Neural cell (in vitro differentiated cells): ENCODE data around the gene CPSF2. TPM values are rescaled to one million over a fixed set of nuclear protein-coding genes. Genes with fewer than 3 reads are reported as not detected.

Experiments used
- H2AFZ ChIP-seq: fragments of 200-600, 300-800 bp; sonication (generic), shearing (Covaris generic); 2 replicates; pipeline ENCODE4 v1.6.0; 2014; ENCODE audit warnings: low read depth, mild to moderate bottlenecking, antibody characterized with exemption, low read length, moderate library complexity
- H3F3A ChIP-seq: fragments of 200-600 bp; shearing (Covaris generic); 2 replicates; pipeline ENCODE4 v1.6.1; 2016; ENCODE audit warnings: mild to moderate bottlenecking, moderate library complexity, mixed read lengths, antibody characterized with exemption, low read length; ENCODE audit not compliant: insufficient read depth, poor library complexity, severe bottlenecking
- H3K27ac ChIP-seq: fragments of 200-600, 300-800 bp; sonication (generic), shearing (Covaris generic); 2 replicates; pipeline ENCODE4 v1.5.1; 2014; ENCODE audit warnings: mild to moderate bottlenecking, low read length, moderate library complexity
- H3K27me3 ChIP-seq: fragments of 300-800, 200-600 bp; sonication (generic), shearing (Covaris generic); 2 replicates; pipeline ENCODE4 v1.6.0; 2014; ENCODE audit warnings: mild to moderate bottlenecking, low read depth, low read length, moderate library complexity; ENCODE audit not compliant: insufficient read depth
- H3K36me3 ChIP-seq: fragments of 300-800, 200-600 bp; sonication (generic), shearing (Covaris generic); 2 replicates; pipeline ENCODE4 v1.5.1; 2014; ENCODE audit warnings: mild to moderate bottlenecking, antibody characterized with exemption, low read length, moderate library complexity; ENCODE audit not compliant: insufficient read depth
- H3K4me2 ChIP-seq: fragments of 300-800, 200-600 bp; sonication (generic), shearing (Covaris generic); 2 replicates; pipeline ENCODE4 v1.6.0; 2014; ENCODE audit warnings: mild to moderate bottlenecking, low read length
- H3K4me3 ChIP-seq: fragments of 300-800, 200-600 bp; sonication (generic), shearing (Covaris generic); 2 replicates; pipeline ENCODE4 v1.5.1; 2014; ENCODE audit warnings: mild to moderate bottlenecking, low read length, moderate library complexity
- H3K79me2 ChIP-seq: fragments of 200-600 bp; shearing (Covaris generic); replicated peaks from 2 replicates; pipeline ENCODE4 v1.6.0; 2014; ENCODE audit warnings: mild to moderate bottlenecking, low read length, moderate library complexity; ENCODE audit not compliant: insufficient read depth
- H3K9ac ChIP-seq: fragments of 300-800, 200-600 bp; sonication (generic), shearing (Covaris generic); 2 replicates; pipeline ENCODE4 v1.6.1; 2016; ENCODE audit warnings: mild to moderate bottlenecking, low read length, mixed read lengths
- H3K9me2 ChIP-seq: fragments of 200-600 bp; shearing (Covaris generic); 2 replicates; pipeline ENCODE4 v1.6.1; 2016; ENCODE audit warnings: mild to moderate bottlenecking, low read length, mixed read lengths; ENCODE audit not compliant: insufficient read depth
- H3K9me3 ChIP-seq: fragments of 200-600, 300-800 bp; sonication (generic), shearing (Covaris generic); 2 replicates; pipeline ENCODE4 v1.6.1; 2016; ENCODE audit warnings: mild to moderate bottlenecking, mixed run types, low read length, moderate library complexity, mixed read lengths
- H4K20me1 ChIP-seq: fragments of 200-600 bp; shearing (Covaris generic); 2 replicates; pipeline ENCODE4 v1.6.1; 2016; ENCODE audit warnings: mild to moderate bottlenecking, mixed run types; ENCODE audit not compliant: insufficient read depth
- CTCF ChIP-seq: fragments of 450-650 bp; IDR thresholded peaks from 2 replicates; pipeline ENCODE4 v1.5.1; 2014; ENCODE audit warnings: antibody characterized with exemption, mild to moderate bottlenecking, moderate library complexity; ENCODE audit not compliant: poor library complexity, severe bottlenecking
- EP300 ChIP-seq: fragments of 450-650 bp; conservative IDR thresholded peaks from 2 replicates; pipeline ENCODE4 v1.6.1; 2014; ENCODE audit warnings: antibody characterized with exemption, mild to moderate bottlenecking, moderate library complexity; ENCODE audit not compliant: poor library complexity, severe bottlenecking
- EZH2 ChIP-seq: fragments of 200-600, 300-800 bp; shearing (Covaris generic), sonication (generic); IDR thresholded peaks from 2 replicates; pipeline ENCODE4 v1.6.1; 2014; ENCODE audit warnings: antibody characterized with exemption, low read length, borderline replicate concordance, mild to moderate bottlenecking; ENCODE audit not compliant: insufficient read depth, poor library complexity, severe bottlenecking
- MXI1 ChIP-seq: fragments of 450-650 bp; conservative IDR thresholded peaks from 2 replicates; pipeline ENCODE4 v1.6.1; 2014; ENCODE audit warnings: antibody characterized with exemption, mild to moderate bottlenecking; ENCODE audit not compliant: poor library complexity, severe bottlenecking
- POLR2AphosphoS5 ChIP-seq: IDR thresholded peaks from 2 replicates; pipeline ENCODE4 v1.6.1; 2012
- RAD21 ChIP-seq: fragments of 450-650 bp; conservative IDR thresholded peaks from 2 replicates; pipeline ENCODE4 v1.6.1; 2014; ENCODE audit warnings: antibody characterized with exemption, mild to moderate bottlenecking, moderate library complexity
- REST ChIP-seq: IDR thresholded peaks from 2 replicates; pipeline ENCODE4 v1.6.1; 2012; ENCODE audit warnings: borderline replicate concordance
- SMC3 ChIP-seq: fragments of 450-650 bp; conservative IDR thresholded peaks from 2 replicates; pipeline ENCODE4 v1.6.1; 2014; ENCODE audit warnings: antibody characterized with exemption, mild to moderate bottlenecking, moderate library complexity; ENCODE audit not compliant: poor library complexity
- TAF1 ChIP-seq: IDR thresholded peaks from 2 replicates; pipeline ENCODE4 v1.6.1; 2012; ENCODE audit warnings: low read depth
- polyA minus RNA-seq: library from RNA; depleted of rRNA, polyadenylated mRNA; stranded (reverse); fragments of >200 nt; gene quantifications from 2 replicates; pipeline ENCODE4 v1.2.3, GENCODE V29; 2014
- polyA plus RNA-seq: library from polyadenylated mRNA; depleted of rRNA; stranded (reverse); fragments of >200 nt; gene quantifications from 2 replicates; pipeline ENCODE4 v1.2.3, GENCODE V29; 2014

Gene CPSF2
- polyA plus RNA-seq, result 18.5 and 20.4 TPM in 2 replicates
- 36.8 and 43.5 TPM in 2 replicates for polyA minus RNA-seq

- Histone ChIP-seq H3K9me3 (no peaks in the 10 kb centered on the region), H3K9ac (peak within 1 kb of the TSS; percentile 99), H3K27me3 (no peaks in the 10 kb centered on the region), H3K4me2 (peak within 1 kb of the TSS; percentile 86), H3K27ac (peak within 1 kb of the TSS; percentile 98), H2AFZ (peak within 1 kb of the TSS; percentile 96), H3K9me2 (no peaks in the 10 kb centered on the region), H3K79me2 (peaks cover 30% of the 10 kb centered on the region), H3K36me3 (no peaks in the 10 kb centered on the region), H3F3A (peaks cover 4% of the 10 kb centered on the region), H3K4me3 (peak within 1 kb of the TSS; percentile 95), H4K20me1 (no peaks in the 10 kb centered on the region)
- TF ChIP-seq EZH2 (no peak), MXI1 (peak; percentile 44), RAD21 (no peak), TAF1 (peak; percentile 99), REST (peak; percentile 98), CTCF (no peak), POLR2AphosphoS5 (peak; percentile 88), EP300 (peak; percentile 35)
Observed at GRCh38 chr14:92121670-92122350, at the start of gene CPSF2, which contains the start of gene NDUFB1. TSS of gene CPSF2 (plus strand) at chr14:92121969. CDS start at chr14:92130985, 9,016 bp downstream. TSS of gene NDUFB1 (minus strand) at chr14:92121706. CDS start at chr14:92117637, 4,069 bp downstream.

- no peaks in the 10 kb centered on the region for H4K20me1 ChIP-seq
- no peak overlapping the region for H3K27ac ChIP-seq
- no peak overlapping the region for H3K4me3 ChIP-seq
- H3K36me3 ChIP-seq, result peaks cover 5% of the 10 kb centered on the region
- H3K27me3 ChIP-seq, result no peaks in the 10 kb centered on the region
- TF ChIP-seq RAD21 (no peak), POLR2AphosphoS5 (no peak), SMC3 (no peak), CTCF (no peak), EP300 (no peak), MXI1 (no peak), REST (no peak)
- H3K79me2 ChIP-seq, result no peaks in the 10 kb centered on the region
- H3K4me2 ChIP-seq, result no peak overlapping the region
- no peak overlapping the region for H2AFZ ChIP-seq
- H3K9ac ChIP-seq, result no peak overlapping the region
- no peaks in the 10 kb centered on the region for H3K9me2 ChIP-seq
- no peaks in the 10 kb centered on the region for H3K9me3 ChIP-seq
- no peaks in the 10 kb centered on the region for H3F3A ChIP-seq
Observed at GRCh38 chr14:92074555-92074954, 47.2 kb upstream of the CPSF2 start.
